Heart right ventricle (tissue), 16 donors: ENCODE measurements around the gene COPS6. TPM values are rescaled to one million over a fixed set of nuclear protein-coding genes. Genes with fewer than 3 reads are reported as not detected.

ENCODE experiments used
- ATAC-seq, 8 donors: fragments of 200-7000 bp; cut with Tn5 transposase; one replicate each; pipeline ENCODE4 v1.9.1; 2020; ENCODE audit warnings: mild to moderate bottlenecking in 8 of 8, moderate library complexity in 8 of 8, moderate number of reproducible peaks in 1 of 8
- DNase-seq, 2 donors: peaks; one replicate each; pipeline ENCODE4 v3.0.0-alpha.2; 2020
- H3K27ac ChIP-seq, 10 donors: fragments of 200-600 bp; sonication (generic) in 2 of 10; one replicate each; pipeline versions ENCODE4 v1.5.0 to v1.8.0; 2020 to 2022; ENCODE audit warnings: mild to moderate bottlenecking in 3 of 10
- H3K27me3 ChIP-seq, 7 donors: fragments of 200-600 bp; one replicate each; pipeline ENCODE4 v1.8.0; 2021 to 2022; ENCODE audit warnings: mild to moderate bottlenecking in 2 of 7
- H3K36me3 ChIP-seq, 9 donors: fragments of 200-600 bp; sonication (generic) in 1 of 9; one replicate each; pipeline versions ENCODE4 v1.5.0 to v1.8.0; 2020 to 2022; ENCODE audit warnings: mild to moderate bottlenecking in 2 of 9
- H3K4me1 ChIP-seq, 9 donors: fragments of 200-600 bp; sonication (generic) in 1 of 9; one replicate each; pipeline versions ENCODE4 v1.5.0 to v1.8.0; 2020 to 2022; ENCODE audit warnings: mild to moderate bottlenecking in 4 of 9
- H3K4me3 ChIP-seq, 10 donors: fragments of 200-600 bp; sonication (generic) in 2 of 10; one replicate each; pipeline versions ENCODE4 v1.5.0 to v1.8.0; 2020 to 2022; ENCODE audit warnings: mild to moderate bottlenecking in 7 of 10, moderate library complexity in 2 of 10
- H3K9me3 ChIP-seq, 11 donors: fragments of 200-600 bp in 10 of 11; sonication (generic) in 2 of 11; one replicate each; pipeline versions ENCODE4 v1.5.0 to v1.8.0; 2013 to 2022; ENCODE audit warnings: mild to moderate bottlenecking in 2 of 11, control low read depth in 1 of 11, moderate library complexity in 1 of 11
- WGBS, 2 donors: extraction: QIAGEN DNeasy Blood & Tissue Kit; methylation state at CpG; one replicate each; pipeline ENCODE4 v1.1.7; 2013; ENCODE audit warnings: inconsistent platforms in 1 of 2; 5-methylcytosine and 5-hydroxymethylcytosine counted together
- intact Hi-C, 10 donors: fragments of 100-400 bp; cut with DNase I; formaldehyde crosslinking; loops; one replicate each; pipeline versions ENCODE4 v1.11.1 to v1.14.2; 2022
- polyA plus RNA-seq, 2 donors: library from polyadenylated mRNA; stranded (reverse); fragments of 200-250 nt; gene quantifications; one replicate each; pipeline ENCODE4 v1.2.3, GENCODE V29; 2013
- total RNA-seq, 10 donors: library from RNA; stranded (reverse); fragmentation: NEBNext Ultra II Directional in 3 of 10; extraction: Animal tissue kit (Norgen Biotek cat#: 25700) in 3 of 10; gene quantifications; one replicate each; pipeline versions ENCODE4 v1.2.1 to v1.2.4, GENCODE V29; 2021 to 2023
- TF ChIP-seq, protein P1 (sequence below), 9 donors: fragments of 200-600 bp; sonication (generic) in 2 of 9; IDR thresholded peaks; one replicate each; pipeline versions ENCODE4 v1.5.0 to v1.8.0; 2021 to 2022; ENCODE audit warnings: antibody characterized with exemption in 9 of 9, mild to moderate bottlenecking in 5 of 9, moderate library complexity in 1 of 9
- donor health status: Arrhythmogenic right ventricular cardiomyopathy.
- donor health status: ischemic (EF 13 %, LVEDD 7.1; RV severe dilation, severe dysfunction).
- donor health status: healthy with polysubstance abuse.
- donor health status: DM: no; HTN: yes; CAD: no.
- donor health status: DM: no; HTN: no; CAD: no.
- donor health status: ischemic (EF 25% LVEDD 6.9; RV normal size, moderate dysfunction).
- donor health status: ischemic (EF 25% LVEDD 5.7; RV mildly dilated, moderate dysfunction).
- donor health status: healthy.
- donor health status: DM: yes; HTN: yes; CAD: no.
- donor health status: Ischemic cardiomyopathy.
- donor health status: ischemic (EF 35%, LVEDD 5.7; RV mildly dilated, moderate dysfunction).
- donor health status: nonischemic (EF 11% LVEDD 7.7; RV severe dilation, severe dysfunction).
- donor health status: DM: yes; HTN: yes; CAD: no.
- donor health status: PGD.
- donor health status: ischemic (EF 29% LVEDD 5.4; RV normal size, mild dysfunction).
- donor health status: nonischemic (EF 23%, LVEDD 6.1; RV moderate dilation, normal function).

The COPS6 gene
- total and polyA plus RNA-seq, 12 donors = 106 to 135 (median 116) TPM

DNA sequence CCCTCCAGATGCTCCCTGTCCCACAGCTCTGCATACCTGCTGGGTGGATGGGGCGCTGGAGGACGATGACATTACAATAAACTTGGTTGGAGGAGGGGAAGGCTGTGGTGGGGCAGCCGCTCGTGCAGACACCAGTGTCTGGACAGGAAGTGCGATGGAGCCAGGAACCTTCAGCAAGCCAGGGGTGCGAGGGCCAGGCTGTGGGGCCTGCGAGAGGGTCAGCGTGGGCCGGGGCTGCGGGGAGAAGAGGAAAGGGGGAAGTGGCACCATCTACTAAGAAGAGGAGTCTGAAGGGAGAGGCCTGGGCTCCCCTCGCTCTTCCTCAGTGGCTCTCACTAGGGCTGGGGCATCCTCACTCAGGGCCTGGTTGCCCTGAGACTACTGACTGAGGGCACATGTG is 19.1 kb downstream of the COPS6 start:
- H3K9me3 ChIP-seq = no peaks in the 10 kb centered on the region
- no peak for DNase-seq
- H3K36me3 ChIP-seq = peaks cover 0 to 100% (median 41%) of the 10 kb centered on the region in 9 donors
- no peaks in the 10 kb centered on the region for H3K4me1 ChIP-seq
- H3K27ac ChIP-seq = no peak overlapping the region
- WGBS, 2 donors = 71 to 77% methylated on average over 11 of the region's 11 CpGs
- H3K27me3 ChIP-seq = no peaks in the 10 kb centered on the region
- H3K4me3 ChIP-seq = no peak overlapping the region
- intact Hi-C loops = no loop called here
- no peak for ATAC-seq
- TF ChIP-seq, protein P1, sequence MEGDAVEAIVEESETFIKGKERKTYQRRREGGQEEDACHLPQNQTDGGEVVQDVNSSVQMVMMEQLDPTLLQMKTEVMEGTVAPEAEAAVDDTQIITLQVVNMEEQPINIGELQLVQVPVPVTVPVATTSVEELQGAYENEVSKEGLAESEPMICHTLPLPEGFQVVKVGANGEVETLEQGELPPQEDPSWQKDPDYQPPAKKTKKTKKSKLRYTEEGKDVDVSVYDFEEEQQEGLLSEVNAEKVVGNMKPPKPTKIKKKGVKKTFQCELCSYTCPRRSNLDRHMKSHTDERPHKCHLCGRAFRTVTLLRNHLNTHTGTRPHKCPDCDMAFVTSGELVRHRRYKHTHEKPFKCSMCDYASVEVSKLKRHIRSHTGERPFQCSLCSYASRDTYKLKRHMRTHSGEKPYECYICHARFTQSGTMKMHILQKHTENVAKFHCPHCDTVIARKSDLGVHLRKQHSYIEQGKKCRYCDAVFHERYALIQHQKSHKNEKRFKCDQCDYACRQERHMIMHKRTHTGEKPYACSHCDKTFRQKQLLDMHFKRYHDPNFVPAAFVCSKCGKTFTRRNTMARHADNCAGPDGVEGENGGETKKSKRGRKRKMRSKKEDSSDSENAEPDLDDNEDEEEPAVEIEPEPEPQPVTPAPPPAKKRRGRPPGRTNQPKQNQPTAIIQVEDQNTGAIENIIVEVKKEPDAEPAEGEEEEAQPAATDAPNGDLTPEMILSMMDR (IDR thresholded peaks at IDR 0.05) = no peak

DNA sequence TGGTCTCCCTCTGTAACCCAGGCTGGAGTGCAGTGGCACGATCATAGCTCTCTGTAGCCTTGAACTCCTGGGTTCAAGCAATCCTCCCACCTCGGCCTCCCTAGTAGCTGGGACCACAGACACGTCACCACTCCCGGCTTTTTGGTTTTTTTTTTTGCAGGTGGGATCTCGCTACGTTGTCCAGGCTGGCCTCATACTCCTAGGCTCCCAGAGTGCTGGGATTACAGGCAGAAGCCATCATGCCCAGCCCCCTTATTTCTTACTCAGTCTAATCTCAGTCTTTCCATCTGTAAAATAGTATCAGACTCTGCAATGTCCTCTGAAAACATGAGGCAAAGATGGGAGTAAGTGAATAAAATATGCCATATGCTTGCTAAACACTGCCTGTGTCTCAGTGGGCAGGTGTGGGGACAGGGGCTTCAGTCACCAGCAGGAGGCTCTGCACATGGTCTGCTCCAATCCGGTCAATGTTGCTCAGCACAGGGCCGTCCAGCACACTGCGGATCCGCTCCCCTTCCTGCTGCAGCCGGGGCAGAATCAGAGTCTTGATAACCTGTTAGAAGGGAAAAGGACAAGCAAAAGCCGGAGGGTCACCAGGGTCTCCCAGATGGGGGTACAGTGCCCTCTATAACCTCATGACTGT is 20.9 kb downstream of the COPS6 start:
- Histone ChIP-seq H3K27ac (no peak overlapping the region), H3K4me3 (no peak overlapping the region), H3K36me3 (peaks cover 0 to 99% (median 35%) of the 10 kb centered on the region in 9 donors), H3K9me3 (no peaks in the 10 kb centered on the region), H3K4me1 (no peaks in the 10 kb centered on the region), H3K27me3 (no peaks in the 10 kb centered on the region)
- WGBS, 2 donors = 85 to 87% methylated on average over 12 of the region's 12 CpGs
- DNase-seq (no peak), ATAC-seq (no peak)
- TF ChIP-seq, protein P1 (IDR thresholded peaks at IDR 0.05) = no peak
- intact Hi-C loops = no loop called here

DNA sequence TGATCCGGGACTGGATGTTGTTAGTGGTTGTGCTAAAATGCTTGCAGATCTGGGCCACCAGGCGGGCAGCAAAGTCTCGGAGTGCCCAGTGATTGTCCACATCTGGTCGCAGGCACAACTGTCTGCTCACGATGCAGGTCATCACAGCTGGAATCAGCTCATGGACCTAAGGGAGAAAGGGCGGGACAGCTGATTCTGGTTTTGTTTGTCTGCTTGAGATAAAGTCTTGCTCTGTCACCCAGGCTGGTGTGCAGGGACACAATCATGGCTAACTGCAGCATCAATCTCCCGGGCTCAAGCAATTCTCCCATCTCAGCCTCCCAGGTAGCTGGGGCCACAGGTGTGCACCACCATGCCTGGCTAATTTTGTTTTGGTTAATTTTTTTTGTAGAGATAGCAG is 22.4 kb downstream of the COPS6 start:
- no peak overlapping the region for H3K27ac ChIP-seq
- no peaks in the 10 kb centered on the region for H3K27me3 ChIP-seq
- no peaks in the 10 kb centered on the region for H3K4me1 ChIP-seq
- TF ChIP-seq, protein P1 (IDR thresholded peaks at IDR 0.05) = no peak
- DNase-seq (no peak), ATAC-seq (no peak)
- H3K4me3 ChIP-seq = no peak overlapping the region
- intact Hi-C loops = no loop called here
- peaks cover 0 to 91% (median 23%) of the 10 kb centered on the region in 9 donors for H3K36me3 ChIP-seq
- no peaks in the 10 kb centered on the region for H3K9me3 ChIP-seq
- WGBS, 2 donors = 93 to 96% methylated on average over 7 of the region's 7 CpGs

DNA sequence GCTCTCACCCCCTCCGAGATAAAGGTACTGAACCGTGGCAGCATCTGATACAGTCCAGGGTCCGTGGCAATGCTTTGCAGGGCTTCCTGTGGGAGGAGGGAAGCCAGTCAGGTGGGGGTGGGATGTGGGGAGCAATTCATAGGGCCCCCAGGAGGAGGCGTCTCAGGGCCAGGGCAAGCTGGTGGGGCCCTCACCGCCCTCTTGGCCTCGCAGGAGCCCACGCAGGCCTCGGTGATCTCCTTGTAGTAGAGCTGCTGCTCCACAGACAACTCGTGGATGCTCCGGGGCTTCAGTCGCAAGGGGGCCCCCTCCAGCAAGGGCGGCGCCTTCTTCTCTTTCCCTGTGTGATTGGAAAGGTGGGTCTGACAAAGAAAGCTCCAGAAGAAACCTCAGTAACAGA is 23.1 kb downstream of the COPS6 start:
- ATAC-seq (no peak), DNase-seq (no peak)
- H3K4me3 ChIP-seq = no peak overlapping the region
- no peaks in the 10 kb centered on the region for H3K27me3 ChIP-seq
- H3K27ac ChIP-seq = no peak overlapping the region
- intact Hi-C loops = no loop called here
- TF ChIP-seq, protein P1 (IDR thresholded peaks at IDR 0.05) = no peak
- no peaks in the 10 kb centered on the region for H3K9me3 ChIP-seq
- H3K36me3 ChIP-seq = peaks cover 0 to 84% (median 23%) of the 10 kb centered on the region in 9 donors
- WGBS, 2 donors = 86 to 90% methylated on average over 13 of the region's 13 CpGs
- H3K4me1 ChIP-seq = no peaks in the 10 kb centered on the region
